Measurements from ENCODE around the gene PPP6R3. TPM values are rescaled to one million over a fixed set of nuclear protein-coding genes. Genes with fewer than 3 reads are reported as not detected.

The PPP6R3 gene
- total RNA-seq, 2 experiments from 2014 or later, result 108 to 110 TPM

- DNase-seq, result no peak
- ChIA-PET POLR2A (no interaction called here), CTCF (no interaction called here)
- H3K36me3 Mint-ChIP-seq, result no peaks in the 10 kb centered on the region
- H3K4me1 Mint-ChIP-seq (ENCODE audit: low read depth), result no peaks in the 10 kb centered on the region
- peaks cover 17% of the 10 kb centered on the region for H3K27me3 Mint-ChIP-seq
- H3K9me3 Mint-ChIP-seq, result peaks cover 17% of the 10 kb centered on the region
- H3K4me3 Mint-ChIP-seq, result no peak overlapping the region
- intact Hi-C loops (cut with micrococcal nuclease), result no loop called here
- H3K27ac Mint-ChIP-seq, result no peak overlapping the region
Observed at GRCh38 chr11:68649851-68650555, 189.5 kb downstream of the PPP6R3 start.

GRCh38 chr11:68650801-68651200 lies 190.2 kb downstream of the PPP6R3 start:
- Mint-ChIP-seq H3K9me3 (peaks cover 17% of the 10 kb centered on the region), H3K27me3 (peaks cover 24% of the 10 kb centered on the region), H3K36me3 (no peaks in the 10 kb centered on the region), H3K27ac (no peak overlapping the region), H3K4me3 (no peak overlapping the region), H3K4me1 (ENCODE audit: low read depth) (no peaks in the 10 kb centered on the region)
- POLR2A ChIA-PET, result no interaction called here
- DNase-seq, result no peak
- CTCF ChIA-PET, result no interaction called here
- intact Hi-C loops (cut with micrococcal nuclease), result no loop called here

- POLR2A ChIA-PET, result no interaction called here
- Mint-ChIP-seq H3K27ac (no peak overlapping the region), H3K27me3 (peaks cover 25% of the 10 kb centered on the region), H3K4me3 (no peak overlapping the region), H3K9me3 (peaks cover 12% of the 10 kb centered on the region), H3K36me3 (no peaks in the 10 kb centered on the region), H3K4me1 (ENCODE audit: low read depth) (no peaks in the 10 kb centered on the region)
- intact Hi-C loops (cut with micrococcal nuclease), result no loop called here
- CTCF ChIA-PET, result no interaction called here
- no peak for DNase-seq
Observed at GRCh38 chr11:68651208-68651984, 190.8 kb downstream of the PPP6R3 start.

GRCh38 chr11:68651985-68652682 lies 191.6 kb downstream of the PPP6R3 start:
- intact Hi-C loops (cut with micrococcal nuclease), result no loop called here
- H3K27me3 Mint-ChIP-seq, result peaks cover 24% of the 10 kb centered on the region
- H3K4me1 Mint-ChIP-seq (ENCODE audit: low read depth), result no peaks in the 10 kb centered on the region
- H3K4me3 Mint-ChIP-seq, result no peak overlapping the region
- DNase-seq, result no peak
- H3K36me3 Mint-ChIP-seq, result no peaks in the 10 kb centered on the region
- ChIA-PET POLR2A (no interaction called here), CTCF (interaction anchor here (0.6 kb wide), 1 partner anchor 473 kb away, joined by 3 read pairs; no protein-coding TSS in a partner anchor)
- peaks cover 6% of the 10 kb centered on the region for H3K9me3 Mint-ChIP-seq
- no peak overlapping the region for H3K27ac Mint-ChIP-seq

GRCh38 chr11:68652683-68653156 lies 192.2 kb downstream of the PPP6R3 start:
- Mint-ChIP-seq H3K27ac (no peak overlapping the region), H3K4me3 (no peak overlapping the region), H3K36me3 (no peaks in the 10 kb centered on the region), H3K27me3 (peaks cover 20% of the 10 kb centered on the region), H3K4me1 (ENCODE audit: low read depth) (no peaks in the 10 kb centered on the region), H3K9me3 (peaks cover under 1% of the 10 kb centered on the region)
- intact Hi-C loops (cut with micrococcal nuclease), result no loop called here
- DNase-seq, result no peak
- CTCF ChIA-PET, result interaction anchor here (0.6 kb wide), 1 partner anchor 473 kb away, joined by 3 read pairs; no protein-coding TSS in a partner anchor
- POLR2A ChIA-PET, result no interaction called here

GRCh38 chr11:68653486-68654430 lies 193.2 kb downstream of the PPP6R3 start:
- Mint-ChIP-seq H3K36me3 (no peaks in the 10 kb centered on the region), H3K4me3 (no peak overlapping the region), H3K27ac (no peak overlapping the region), H3K4me1 (ENCODE audit: low read depth) (no peaks in the 10 kb centered on the region), H3K9me3 (no peaks in the 10 kb centered on the region), H3K27me3 (peaks cover 21% of the 10 kb centered on the region)
- ChIA-PET POLR2A (no interaction called here), CTCF (no interaction called here)
- intact Hi-C loops (cut with micrococcal nuclease), result no loop called here
- no peak for DNase-seq

GRCh38 chr11:68654978-68655377 lies 194.4 kb downstream of the PPP6R3 start:
- Mint-ChIP-seq H3K9me3 (no peaks in the 10 kb centered on the region), H3K27ac (no peak overlapping the region), H3K4me3 (no peak overlapping the region), H3K36me3 (no peaks in the 10 kb centered on the region), H3K4me1 (ENCODE audit: low read depth) (no peaks in the 10 kb centered on the region), H3K27me3 (peaks cover 16% of the 10 kb centered on the region)
- ChIA-PET CTCF (no interaction called here), POLR2A (no interaction called here)
- no peak for DNase-seq
- intact Hi-C loops (cut with micrococcal nuclease), result no loop called here

- H3K36me3 Mint-ChIP-seq, result no peaks in the 10 kb centered on the region
- intact Hi-C loops (cut with micrococcal nuclease), result no loop called here
- H3K4me3 Mint-ChIP-seq, result no peak overlapping the region
- no peak overlapping the region for H3K27ac Mint-ChIP-seq
- CTCF ChIA-PET, result no interaction called here
- peaks cover 18% of the 10 kb centered on the region for H3K27me3 Mint-ChIP-seq
- H3K9me3 Mint-ChIP-seq, result no peaks in the 10 kb centered on the region
- DNase-seq, result no peak
- POLR2A ChIA-PET, result no interaction called here
- H3K4me1 Mint-ChIP-seq (ENCODE audit: low read depth), result no peaks in the 10 kb centered on the region
Observed at GRCh38 chr11:68655406-68655805, 194.9 kb downstream of the PPP6R3 start.

- Mint-ChIP-seq H3K4me3 (no peak overlapping the region), H3K27ac (no peak overlapping the region), H3K4me1 (ENCODE audit: low read depth) (no peaks in the 10 kb centered on the region), H3K36me3 (no peaks in the 10 kb centered on the region), H3K9me3 (no peaks in the 10 kb centered on the region), H3K27me3 (peaks cover 19% of the 10 kb centered on the region)
- intact Hi-C loops (cut with micrococcal nuclease), result no loop called here
- DNase-seq, result no peak
- ChIA-PET CTCF (no interaction called here), POLR2A (no interaction called here)
Observed at GRCh38 chr11:68655806-68656205, 195.3 kb downstream of the PPP6R3 start.

GRCh38 chr11:68657021-68657780 lies 196.6 kb downstream of the PPP6R3 start:
- ChIA-PET CTCF (no interaction called here), POLR2A (no interaction called here)
- no peak for DNase-seq
- no peaks in the 10 kb centered on the region for H3K36me3 Mint-ChIP-seq
- intact Hi-C loops (cut with micrococcal nuclease), result no loop called here
- H3K27me3 Mint-ChIP-seq, result peaks cover 21% of the 10 kb centered on the region
- no peaks in the 10 kb centered on the region for H3K4me1 Mint-ChIP-seq (ENCODE audit: low read depth)
- H3K4me3 Mint-ChIP-seq, result no peak overlapping the region
- no peak overlapping the region for H3K27ac Mint-ChIP-seq
- no peaks in the 10 kb centered on the region for H3K9me3 Mint-ChIP-seq

GRCh38 chr11:68658097-68658496 lies 197.5 kb downstream of the PPP6R3 start:
- H3K36me3 Mint-ChIP-seq, result no peaks in the 10 kb centered on the region
- DNase-seq, result no peak
- peaks cover 19% of the 10 kb centered on the region for H3K27me3 Mint-ChIP-seq
- no peak overlapping the region for H3K27ac Mint-ChIP-seq
- ChIA-PET POLR2A (no interaction called here), CTCF (no interaction called here)
- no peak overlapping the region for H3K4me3 Mint-ChIP-seq
- H3K9me3 Mint-ChIP-seq, result no peaks in the 10 kb centered on the region
- H3K4me1 Mint-ChIP-seq (ENCODE audit: low read depth), result no peaks in the 10 kb centered on the region
- intact Hi-C loops (cut with micrococcal nuclease), result no loop called here
